Measurements from ENCODE around the gene TDO2.

Gene TDO2

GRCh38 chr4:155943605-155944291 lies 40.3 kb downstream of the TDO2 start:
- TF ChIP-seq CTCF (IDR thresholded peaks at IDR 0.05; ENCODE audit: low read depth, low read length) = no peak
- no peak for DNase-seq (ENCODE audit: extremely low read depth, low read depth)

- no peak for DNase-seq (ENCODE audit: extremely low read depth, low read depth)
- TF ChIP-seq CTCF (IDR thresholded peaks at IDR 0.05; ENCODE audit: low read depth, low read length) = no peak
Measured at GRCh38 chr4:155944516-155944915, 41.0 kb downstream of the TDO2 start.

- no peak for TF ChIP-seq CTCF (IDR thresholded peaks at IDR 0.05; ENCODE audit: low read depth, low read length)
- DNase-seq (ENCODE audit: extremely low read depth, low read depth) = no peak
Measured at GRCh38 chr4:155946486-155946885, 43.0 kb downstream of the TDO2 start.

GRCh38 chr4:155948541-155948940 lies 45.0 kb downstream of the TDO2 start:
- TF ChIP-seq CTCF (IDR thresholded peaks at IDR 0.05; ENCODE audit: low read depth, low read length) = no peak
- DNase-seq (ENCODE audit: extremely low read depth, low read depth) = no peak

GRCh38 chr4:155950461-155950860 lies 47.0 kb downstream of the TDO2 start:
- TF ChIP-seq CTCF (IDR thresholded peaks at IDR 0.05; ENCODE audit: low read depth, low read length) = no peak
- DNase-seq (ENCODE audit: extremely low read depth, low read depth) = no peak

GRCh38 chr4:155952501-155952901 lies 49.0 kb downstream of the TDO2 start:
- no peak for DNase-seq (ENCODE audit: extremely low read depth, low read depth)
- no peak for TF ChIP-seq CTCF (IDR thresholded peaks at IDR 0.05; ENCODE audit: low read depth, low read length)

DNA sequence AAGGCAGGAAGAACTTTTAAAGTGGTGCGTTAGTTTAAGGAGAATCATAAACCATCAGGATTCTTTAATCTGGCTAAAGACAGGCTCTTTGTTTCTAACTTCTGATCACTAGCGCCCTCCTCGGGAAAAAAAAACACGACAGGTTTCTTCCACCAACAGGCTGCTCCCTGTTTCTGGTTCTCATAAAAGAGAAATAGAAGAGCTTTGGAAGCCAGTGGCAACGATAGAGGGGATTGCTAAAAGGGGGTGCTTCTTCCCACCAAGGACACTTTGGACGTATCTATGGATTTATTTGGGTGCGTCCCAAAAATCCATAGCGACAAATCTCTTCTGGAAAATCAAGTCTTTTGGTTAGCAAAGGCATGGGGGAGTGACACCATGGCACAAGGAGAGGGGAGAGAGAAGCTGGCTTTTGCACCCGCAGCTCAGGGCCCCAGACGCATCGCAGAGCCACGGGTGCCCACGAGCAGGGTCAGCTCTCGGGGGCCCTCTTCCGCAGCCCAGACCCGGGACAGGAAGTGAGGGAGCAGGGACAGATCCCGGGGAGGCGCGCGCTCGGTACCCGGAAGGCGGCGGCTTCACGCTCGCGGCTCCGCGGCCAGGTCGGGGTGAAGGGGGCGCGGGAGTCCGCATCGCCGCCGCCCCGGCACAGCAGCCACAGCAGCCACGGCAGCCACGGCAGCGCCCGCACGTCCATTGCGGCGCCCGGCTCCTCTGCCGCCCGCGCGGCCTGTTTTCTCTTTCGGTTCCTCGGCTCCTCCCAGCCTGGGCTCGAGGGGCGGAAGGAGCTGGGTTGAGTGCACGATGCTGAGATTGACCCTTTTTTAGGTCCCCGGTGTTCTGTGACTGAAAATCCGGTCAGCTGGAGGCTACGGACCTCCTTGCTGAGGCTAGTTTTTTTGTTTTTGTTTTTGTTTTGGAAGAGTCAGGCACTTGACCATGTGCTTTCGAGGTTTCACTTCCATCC lies 49.9 kb downstream of the TDO2 start, which contains the start of gene CTSO:
CTSO (minus strand) TSS at position 716 of the 967 bp plus-strand sequence; CDS start at position 697, 19 bp downstream.
- DNase-seq (ENCODE audit: extremely low read depth, low read depth) = peak; percentile 65
- TF ChIP-seq CTCF (IDR thresholded peaks at IDR 0.05; ENCODE audit: low read depth, low read length) = peak; percentile 61
